GM12878 (cell line): ENCODE measurements around the gene CACNG1. TPM values are rescaled to one million over a fixed set of nuclear protein-coding genes. Genes with fewer than 3 reads are reported as not detected.
"Not testable (repeated sequence)": the region's sequence is repeated elsewhere in the genome, so short reads cannot be mapped to it uniquely, and the experiment has no call there.

ENCODE experiments used
- ATAC-seq: fragments of 200-7000 bp; cut with Tn5 transposase; 3 replicates; pipeline ENCODE4 v1.9.1; 2020; ENCODE audit warnings: mild to moderate bottlenecking, moderate library complexity
- BruUV-seq: library from RNA; stranded (reverse); fragments of 400-500 nt; replicated peaks from 2 replicates; lab custom pipeline; 2021; lab: Mats Ljungman, UMichigan
- CTCF ChIA-PET: fragments of 300-600 bp; sonication (Branson Sonifier 250); formaldehyde crosslinking; extraction: SDS; loops from one replicate; lab custom pipeline; 2021; ENCODE audit warnings: inconsistent platforms; lab: Yijun Ruan, JAX
- POLR2A ChIA-PET: fragments of 350-600 bp; formaldehyde crosslinking; extraction: SDS; loops from one replicate; lab custom pipeline; 2021; ENCODE audit warnings: inconsistent platforms; lab: Charles Lee
- RAD21 ChIA-PET: fragments of 300-600 bp; sonication (Branson Sonifier 250); formaldehyde crosslinking; loops from one replicate; lab custom pipeline; 2023; ENCODE audit warnings: antibody characterized with exemption; ENCODE audit not compliant: unreplicated experiment; lab: Charles Lee
- SMC1A ChIA-PET: fragments of 300-600 bp; sonication (Branson Sonifier 250); formaldehyde crosslinking; loops from one replicate; lab custom pipeline; 2023; ENCODE audit not compliant: unreplicated experiment, uncharacterized antibody; lab: Charles Lee
- DNase-seq: peaks from one replicate; pipeline ENCODE4 v3.0.0-alpha.2; 2011; ENCODE audit warnings: low read depth, low spot score
- FAIRE-seq: peaks from 3 replicates; lab custom pipeline; 2011; peaks lifted over from hg19 to GRCh38; lab: Jason Lieb, UNC
- H2AFZ ChIP-seq: 2 replicates; pipeline ENCODE4 v1.6.0; 2011; ENCODE audit warnings: low read depth, low read length, control low read depth; ENCODE audit not compliant: control insufficient read depth
- H3K27ac ChIP-seq: 2 replicates; pipeline ENCODE4 v1.5.1; 2011; ENCODE audit warnings: control low read depth; ENCODE audit not compliant: control insufficient read depth, insufficient read depth
- H3K27me3 ChIP-seq, 2 experiments: replicated peaks in 1 of 2; 2 replicates each; pipeline versions ENCODE4 v1.6.0 to v1.6.1; 2011; ENCODE audit warnings: low read length in 1 of 2; ENCODE audit not compliant: control insufficient read depth in 2 of 2, insufficient read depth in 2 of 2
- H3K36me3 ChIP-seq, 2 experiments: 2 replicates each; pipeline ENCODE4 v1.5.1; 2011; ENCODE audit warnings: low read length in 1 of 2; ENCODE audit not compliant: control insufficient read depth in 2 of 2, insufficient read depth in 2 of 2
- H3K4me1 ChIP-seq: 2 replicates; pipeline ENCODE4 v1.6.1; 2011; ENCODE audit warnings: mild to moderate bottlenecking, low read length, moderate library complexity, mixed read lengths; ENCODE audit not compliant: control insufficient read depth, insufficient read depth
- H3K4me2 ChIP-seq: 2 replicates; pipeline ENCODE4 v1.6.0; 2011; ENCODE audit warnings: control low read depth; ENCODE audit not compliant: control insufficient read depth, insufficient read depth
- H3K4me3 ChIP-seq: fragments of 200-600 bp; sonication (generic); 2 replicates; pipeline ENCODE4 v1.5.1; 2016
- H3K79me2 ChIP-seq: 2 replicates; pipeline ENCODE4 v1.6.0; 2011; ENCODE audit warnings: low read length; ENCODE audit not compliant: control insufficient read depth, insufficient read depth
- H3K9ac ChIP-seq: 2 replicates; pipeline ENCODE4 v1.8.0; 2011; ENCODE audit warnings: low read length, control low read depth, mixed read lengths; ENCODE audit not compliant: control insufficient read depth, insufficient read depth
- H3K9me3 ChIP-seq: replicated peaks from 3 replicates; pipeline ENCODE4 v1.5.1; 2011; ENCODE audit warnings: mild to moderate bottlenecking, low read length; ENCODE audit not compliant: control insufficient read depth, insufficient read depth
- H4K20me1 ChIP-seq: 2 replicates; pipeline ENCODE4 v1.6.0; 2011; ENCODE audit not compliant: control insufficient read depth, insufficient read depth
- CUX1 ChIP-seq: IDR thresholded peaks from 2 replicates; pipeline ENCODE4 v1.6.1; 2012; ENCODE audit warnings: improper control_type of control experiment, low read depth, low read length; ENCODE audit not compliant: insufficient replicate concordance
- ELK1 ChIP-seq: IDR thresholded peaks from 2 replicates; pipeline ENCODE4 v1.6.1; 2012; ENCODE audit warnings: low read depth, low read length, improper control_type of control experiment
- HDGF ChIP-seq: fragments of 450-650 bp; IDR thresholded peaks from 2 replicates; pipeline ENCODE4 v1.6.1; 2016; ENCODE audit warnings: antibody characterized with exemption
- NFYB ChIP-seq: IDR thresholded peaks from 2 replicates; pipeline ENCODE4 v1.6.1; 2011; ENCODE audit warnings: low read depth, mild to moderate bottlenecking, low read length, improper control_type of control experiment, moderate library complexity; ENCODE audit not compliant: insufficient read depth
- NR2F1 ChIP-seq: fragments of 450-650 bp; conservative IDR thresholded peaks from 2 replicates; pipeline ENCODE4 v1.6.1; 2017; ENCODE audit warnings: mild to moderate bottlenecking
- PBX3 ChIP-seq: IDR thresholded peaks from 2 replicates; pipeline ENCODE4 v1.6.1; 2011; ENCODE audit warnings: mild to moderate bottlenecking, low read depth, low read length, moderate library complexity; ENCODE audit not compliant: insufficient replicate concordance
- TARDBP ChIP-seq: IDR thresholded peaks from 2 replicates; pipeline ENCODE4 v1.6.1; 2016; ENCODE audit warnings: borderline replicate concordance
- YBX1 ChIP-seq: fragments of 450-650 bp; IDR thresholded peaks from 2 replicates; pipeline ENCODE4 v1.6.1; 2016; ENCODE audit warnings: antibody characterized with exemption
- WGBS: methylation state at CpG from one replicate; pipeline ENCODE4 v1.1.6; 2016; ENCODE audit warnings: low lambda C conversion rate; ENCODE audit not compliant: insufficient replicate concordance, insufficient coverage; ENCODE audit errors: missing lambda C conversion rate; 5-methylcytosine and 5-hydroxymethylcytosine counted together
- in situ Hi-C: fragments of 300-500 bp; cut with MboI; formaldehyde crosslinking; loops from 9 replicates; pipeline ENCODE4 v1.14.3; 2018; ENCODE audit warnings: mixed read lengths
- intact Hi-C: fragments of 100-400 bp; cut with micrococcal nuclease; formaldehyde crosslinking; loops from one replicate; pipeline ENCODE4 v1.14.2; 2022; ENCODE audit not compliant: unreplicated experiment
- polyA plus RNA-seq, 11 experiments: library from polyadenylated mRNA; depleted of rRNA in 4 of 11; unstranded in 6 of 11; stranded (reverse) in 5 of 11; fragments of >200 nt; fragmentation: Nextera tagmentation in 4 of 11; fragmentation: Illumina TruSeq in 1 of 11; extraction: Ambion mirVana in 4 of 11; extraction: Trizol in 1 of 11; gene quantifications; 1 replicate in 1 of 11; 2 replicates in 10 of 11; pipeline versions ENCODE4 v1.2.1 to v1.2.3, GENCODE V29; 2011 to 2016; ENCODE audit warnings: inconsistent platforms in 2 of 11, missing spikeins in 2 of 11, low read depth in 1 of 11
- total RNA-seq, 4 experiments: library from RNA; depleted of rRNA in 3 of 4; stranded (reverse); fragments of >200 nt in 3 of 4; fragmentation: Illumina TruSeq in 1 of 4; extraction: Trizol in 1 of 4; gene quantifications; 2 replicates each; pipeline versions ENCODE4 v1.2.1 to v1.2.3, GENCODE V29; 2013 to 2021

CACNG1 gene
- total and polyA plus RNA-seq, 10 of the 15 experiments (the other 5 are each of a cell fraction or from before 2014, with no cell fraction given): not detected

GRCh38 chr17:67098006-67098405 is 53.7 kb downstream of the CACNG1 start:
- no peak overlapping the region for H3K9ac ChIP-seq
- RAD21 ChIA-PET: no interaction called here
- DNase-seq: no peak
- no peaks in the 10 kb centered on the region for H3K27me3 ChIP-seq
- intact Hi-C loops: no loop called here
- CTCF ChIA-PET: interaction anchor here (0.7 to 2.3 kb wide), 3 partner anchors 16 to 77 kb away, joined by 3 to 8 read pairs (median 3); no protein-coding TSS in a partner anchor
- no peak overlapping the region for H3K4me2 ChIP-seq
- FAIRE-seq: no peak
- no TSS peak for BruUV-seq
- H3K4me1 ChIP-seq: no peaks in the 10 kb centered on the region
- H3K9me3 ChIP-seq: no peaks in the 10 kb centered on the region
- WGBS: 100% methylated on average over 1 of the region's 1 CpG
- TF ChIP-seq PBX3 (no peak), ELK1 (no peak), NFYB (no peak), TARDBP (no peak), CUX1 (no peak), NR2F1 (no peak), YBX1 (no peak), HDGF (no peak)
- ATAC-seq: no peak
- peaks cover 0 to 3% of the 10 kb centered on the region in 2 experiments; a peak in 3 of 4 replicates for H3K36me3 ChIP-seq
- POLR2A ChIA-PET: no interaction called here
- no peaks in the 10 kb centered on the region for H4K20me1 ChIP-seq
- H3K27ac ChIP-seq: no peak overlapping the region
- no peak overlapping the region for H2AFZ ChIP-seq
- SMC1A ChIA-PET: interaction anchor here (2.4 kb wide), 1 partner anchor 16 kb away, joined by 5 read pairs; no protein-coding TSS in a partner anchor
- H3K4me3 ChIP-seq: no peak overlapping the region
- no peaks in the 10 kb centered on the region; the same call in none of the 2 replicates for H3K79me2 ChIP-seq
- in situ Hi-C loops: no loop called here

- H3K79me2 ChIP-seq, FAIRE-seq, H2AFZ ChIP-seq, ATAC-seq, RAD21 ChIA-PET, intact Hi-C loops, H3K9me3 ChIP-seq, POLR2A ChIA-PET, DNase-seq, CTCF ChIA-PET, SMC1A ChIA-PET, H3K4me1 ChIP-seq, H3K9ac ChIP-seq, H3K27me3 ChIP-seq, H3K4me2 ChIP-seq, H3K27ac ChIP-seq, H3K4me3 ChIP-seq, BruUV-seq, in situ Hi-C loops, H4K20me1 ChIP-seq: not testable (repeated sequence)
- peaks cover 11 to 31% of the 10 kb centered on the region in 2 experiments for H3K36me3 ChIP-seq
- WGBS: 98% methylated on average over 7 of the region's 7 CpGs
Measured at GRCh38 chr17:67104641-67105040, 60.3 kb downstream of the CACNG1 start.
